ENCODE results near the gene DNAH12. TPM values are rescaled to one million over a fixed set of nuclear protein-coding genes. Genes with fewer than 3 reads are reported as not detected.

Gene DNAH12
- total and polyA plus RNA-seq, 2 of the 13 experiments (the other 11 are each of a cell fraction or from before 2014, with no cell fraction given): 0.11 TPM

DNA sequence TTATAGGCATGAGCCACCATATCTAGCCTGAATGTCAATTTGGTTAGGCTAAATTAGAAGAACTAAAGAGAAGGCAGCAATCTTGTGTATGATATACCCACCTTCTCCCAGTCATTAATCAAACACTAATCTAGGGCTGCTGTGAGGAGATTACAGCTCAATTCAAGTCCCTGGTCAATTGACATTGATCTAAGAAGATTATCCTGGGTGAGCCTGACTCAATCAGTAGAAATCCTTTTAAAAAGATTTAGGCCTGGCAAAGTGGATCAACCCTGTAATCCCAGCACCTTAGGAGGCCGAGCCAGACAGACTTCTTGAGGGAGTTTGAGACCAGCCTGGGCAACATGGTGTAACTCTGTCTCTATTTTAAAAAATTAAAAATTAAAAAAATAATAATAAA is 2.5 kb upstream of the DNAH12 start:
- DNase-seq (ENCODE audit: low spot score): no peak
- CTCF ChIA-PET (ENCODE audit: low intra/inter-chr PET ratio, low total read pairs): no interaction called here
- no peak for FAIRE-seq

More for the DNA sequence above, 2.5 kb upstream of the DNAH12 start:
- POLR2A ChIA-PET: interaction anchor here (1.2 kb wide), 1 partner anchor 9 kb away, joined by 12 read pairs; the partner anchor contains the start of gene PDE12
- peaks cover 29% of the 10 kb centered on the region for H3K4me1 ChIP-seq (ENCODE audit: insufficient read depth, low read length)
- H3K9me3 ChIP-seq (ENCODE audit: low read length): no peaks in the 10 kb centered on the region
- H3K9ac ChIP-seq (ENCODE audit: insufficient read depth, low read depth, low read length): no peak overlapping the region
- no peak for ATAC-seq
- H3K79me2 ChIP-seq (ENCODE audit: insufficient read depth, low read length): no peaks in the 10 kb centered on the region
- TF ChIP-seq, protein P1, sequence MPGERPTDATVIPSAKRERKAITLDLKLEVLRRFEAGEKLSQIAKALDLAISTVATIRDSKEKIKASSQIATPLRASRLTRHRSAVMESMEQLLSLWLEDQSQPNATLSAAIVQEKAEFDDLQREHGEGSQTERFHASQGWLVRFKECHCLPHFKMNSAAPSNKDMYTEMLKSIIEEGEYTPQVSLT (CRISPR knock-in tag; IDR thresholded peaks at IDR 0.05; ENCODE audit: borderline replicate concordance, low read depth): no peak
- TF ChIP-seq MTA1 (CRISPR knock-in tag; IDR thresholded peaks at IDR 0.05; ENCODE audit: borderline replicate concordance): no peak
- no peak for TF ChIP-seq ZNF354B (CRISPR knock-in tag; IDR thresholded peaks at IDR 0.05)
- no peak for TF ChIP-seq THRA (CRISPR knock-in tag; IDR thresholded peaks at IDR 0.05; ENCODE audit: borderline replicate concordance)
- TF ChIP-seq NRL (CRISPR knock-in tag; IDR thresholded peaks at IDR 0.05; ENCODE audit: borderline replicate concordance): no peak
- no peak for TF ChIP-seq NCOA5 (CRISPR knock-in tag; IDR thresholded peaks at IDR 0.05)
- TF ChIP-seq ZNF343 (CRISPR knock-in tag; IDR thresholded peaks at IDR 0.05): no peak
- no peak for TF ChIP-seq FOXA3 (CRISPR knock-in tag; IDR thresholded peaks at IDR 0.05)
- no peak for TF ChIP-seq ZBTB4 (CRISPR knock-in tag; IDR thresholded peaks at IDR 0.05; ENCODE audit: borderline replicate concordance)
- no peak for TF ChIP-seq YEATS2 (CRISPR knock-in tag; IDR thresholded peaks at IDR 0.05; ENCODE audit: borderline replicate concordance)
- 73% methylated on average over 1 of the region's 1 CpG for WGBS (ENCODE audit: low lambda C conversion rate)
- no peak overlapping the region for H3K4me2 ChIP-seq (ENCODE audit: low read depth, low read length)
- no peak overlapping the region for H3K4me3 ChIP-seq (replicated peaks in 1 of 3; ENCODE audit: insufficient read depth in 1 of 3, low read depth in 2 of 3, low read length in 3 of 3)
- no peaks in the 10 kb centered on the region for H3K27me3 ChIP-seq (ENCODE audit: control insufficient read depth in 1 of 2, insufficient read depth in 2 of 2, low read length in 2 of 2)
- in situ Hi-C loops (cut with HindIII; ENCODE audit: extremely low pct_ligation_motif_present, low pct_unique_long_range_greater_than_20kb): no loop called here
- H4K20me1 ChIP-seq (ENCODE audit: insufficient read depth, low read length): no peaks in the 10 kb centered on the region
- BruUV-seq (replicated peaks): no TSS peak
- H2AFZ ChIP-seq (ENCODE audit: low read length): no peak overlapping the region
- intact Hi-C loops (cut with micrococcal nuclease; ENCODE audit: unreplicated experiment): no loop called here
- no peak overlapping the region for H3K27ac ChIP-seq (ENCODE audit: extremely low read length, insufficient read depth, low read length)
- no peaks in the 10 kb centered on the region for H3K36me3 ChIP-seq (replicated peaks in 1 of 2; ENCODE audit: control insufficient read depth in 1 of 2, insufficient read depth in 2 of 2, low read length in 2 of 2)

Measured in HepG2 (cell line).